Measurements from ENCODE around the gene OLFM2.
"Not testable (repeated sequence)": the region's sequence is repeated elsewhere in the genome, so short reads cannot be mapped to it uniquely, and the experiment has no call there.

The OLFM2 gene

GRCh38 chr19:9934132-9934950, 2.0 kb downstream of the OLFM2 start:
- Histone ChIP-seq H3K4me3 (replicated peaks; ENCODE audit: low read depth, low read length) (no peak overlapping the region), H3K36me3 (ENCODE audit: control insufficient read depth, insufficient read depth, low read length) (no peaks in the 10 kb centered on the region), H3K27me3 (replicated peaks; ENCODE audit: control insufficient read depth, insufficient read depth, low read length) (peaks cover 2% of the 10 kb centered on the region; the same call in 1 of the 2 replicates)
- peak; percentile 73 for DNase-seq (ENCODE audit: extremely low read depth, insufficient read length)
- peak; percentile 95 for TF ChIP-seq CTCF (IDR thresholded peaks at IDR 0.05; ENCODE audit: insufficient read depth, low read length, poor library complexity, severe bottlenecking)

GRCh38 chr19:9932835-9933234, 3.5 kb downstream of the OLFM2 start:
- Histone ChIP-seq H3K36me3 (ENCODE audit: control insufficient read depth, insufficient read depth, low read length) (no peaks in the 10 kb centered on the region), H3K4me3 (replicated peaks; ENCODE audit: low read depth, low read length) (no peak overlapping the region), H3K27me3 (replicated peaks; ENCODE audit: control insufficient read depth, insufficient read depth, low read length) (peaks cover 2% of the 10 kb centered on the region; the same call in 1 of the 2 replicates)
- no peak for DNase-seq (ENCODE audit: extremely low read depth, insufficient read length)
- no peak for TF ChIP-seq CTCF (IDR thresholded peaks at IDR 0.05; ENCODE audit: insufficient read depth, low read length, poor library complexity, severe bottlenecking)

GRCh38 chr19:9931629-9932028, 4.7 kb downstream of the OLFM2 start:
- Histone ChIP-seq H3K4me3 (replicated peaks; ENCODE audit: low read depth, low read length) (no peak overlapping the region), H3K27me3 (replicated peaks; ENCODE audit: control insufficient read depth, insufficient read depth, low read length) (peaks cover 2% of the 10 kb centered on the region; the same call in 1 of the 2 replicates), H3K36me3 (ENCODE audit: control insufficient read depth, insufficient read depth, low read length) (no peaks in the 10 kb centered on the region)
- DNase-seq (ENCODE audit: extremely low read depth, insufficient read length): no peak
- no peak for TF ChIP-seq CTCF (IDR thresholded peaks at IDR 0.05; ENCODE audit: insufficient read depth, low read length, poor library complexity, severe bottlenecking)

- no peak for TF ChIP-seq CTCF (IDR thresholded peaks at IDR 0.05; ENCODE audit: insufficient read depth, low read length, poor library complexity, severe bottlenecking)
- DNase-seq (ENCODE audit: extremely low read depth, insufficient read length): no peak
- Histone ChIP-seq H3K36me3 (ENCODE audit: control insufficient read depth, insufficient read depth, low read length) (no peaks in the 10 kb centered on the region), H3K27me3 (replicated peaks; ENCODE audit: control insufficient read depth, insufficient read depth, low read length) (no peaks in the 10 kb centered on the region), H3K4me3 (replicated peaks; ENCODE audit: low read depth, low read length) (no peak overlapping the region)
Measured at GRCh38 chr19:9923440-9923839, 12.9 kb downstream of the OLFM2 start.

- not testable (repeated sequence) for H3K36me3 ChIP-seq (ENCODE audit: control insufficient read depth, insufficient read depth, low read length); DNase-seq (ENCODE audit: extremely low read depth, insufficient read length); H3K27me3 ChIP-seq (replicated peaks; ENCODE audit: control insufficient read depth, insufficient read depth, low read length); H3K4me3 ChIP-seq (replicated peaks; ENCODE audit: low read depth, low read length)
Measured at GRCh38 chr19:9922782-9923379, 13.4 kb downstream of the OLFM2 start.

- Histone ChIP-seq H3K36me3 (ENCODE audit: control insufficient read depth, insufficient read depth, low read length) (no peaks in the 10 kb centered on the region), H3K4me3 (replicated peaks; ENCODE audit: low read depth, low read length) (no peak overlapping the region), H3K27me3 (replicated peaks; ENCODE audit: control insufficient read depth, insufficient read depth, low read length) (no peaks in the 10 kb centered on the region; the same call in none of the 2 replicates)
- no peak for TF ChIP-seq CTCF (IDR thresholded peaks at IDR 0.05; ENCODE audit: insufficient read depth, low read length, poor library complexity, severe bottlenecking)
- no peak for DNase-seq (ENCODE audit: extremely low read depth, insufficient read length)
Measured at GRCh38 chr19:9917321-9917720, 19.0 kb downstream of the OLFM2 start.

Data from GM06990 (cell line).